H1 (cell line): ENCODE data around the gene SLC2A2. TPM values are rescaled to one million over a fixed set of nuclear protein-coding genes. Genes with fewer than 3 reads are reported as not detected.

Experiments used
- CTCF ChIA-PET: fragments of 300-600 bp; sonication (Branson Sonifier 250); formaldehyde crosslinking; loops from one replicate; lab custom pipeline; 2021; ENCODE audit not compliant: partially characterized antibody; lab: Charles Lee
- POLR2A ChIA-PET: fragments of 300-600 bp; sonication (Branson Sonifier 250); formaldehyde crosslinking; loops from one replicate; lab custom pipeline; 2021; ENCODE audit warnings: inconsistent platforms; ENCODE audit not compliant: partially characterized antibody; lab: Charles Lee
- DNase-seq, 2 experiments: peaks; one replicate each; pipeline versions ENCODE4 v3.0.0 to v3.0.0-alpha.2; 2010 to 2022; ENCODE audit warnings: low spot score in 2 of 2, low read depth in 1 of 2, mixed read lengths in 1 of 2
- FAIRE-seq: peaks from 2 replicates; lab custom pipeline; 2011; peaks lifted over from hg19 to GRCh38; lab: Jason Lieb, UNC
- H2AFZ ChIP-seq: 2 replicates; pipeline ENCODE4 v1.8.1; 2012; ENCODE audit warnings: low read length, inconsistent platforms
- H2AK5ac ChIP-seq: 2 replicates; pipeline ENCODE4 v1.6.1; 2013; ENCODE audit warnings: low read depth, low read length
- H2BK120ac ChIP-seq: replicated peaks from 2 replicates; pipeline ENCODE3; 2013; ENCODE audit warnings: low read depth, low read length, inconsistent platforms
- H2BK12ac ChIP-seq: 2 replicates; pipeline ENCODE4 v1.6.1; 2013; ENCODE audit warnings: low read depth, low read length
- H2BK15ac ChIP-seq: 2 replicates; pipeline ENCODE4 v1.6.1; 2013; ENCODE audit warnings: low read length
- H2BK20ac ChIP-seq: 2 replicates; pipeline ENCODE4 v1.6.1; 2013; ENCODE audit warnings: low read length
- H2BK5ac ChIP-seq: 2 replicates; pipeline ENCODE4 v1.6.1; 2013; ENCODE audit warnings: low read depth, low read length
- H3K14ac ChIP-seq: 2 replicates; pipeline ENCODE4 v1.6.1; 2013; ENCODE audit warnings: inconsistent platforms; ENCODE audit not compliant: insufficient read length
- H3K18ac ChIP-seq: 2 replicates; pipeline ENCODE4 v1.6.1; 2013; ENCODE audit warnings: low read length; ENCODE audit errors: extremely low read depth
- H3K23ac ChIP-seq: 2 replicates; pipeline ENCODE4 v1.6.1; 2013; ENCODE audit warnings: inconsistent platforms; ENCODE audit not compliant: insufficient read length
- H3K23me2 ChIP-seq: 2 replicates; pipeline ENCODE4 v1.6.1; 2013; ENCODE audit warnings: low read depth, low read length
- H3K27ac ChIP-seq: 2 replicates; pipeline ENCODE4 v1.6.1; 2011; ENCODE audit warnings: low read depth, low read length, inconsistent platforms
- H3K27me3 ChIP-seq, 4 experiments: replicated peaks in 1 of 4; 1 replicate in 1 of 4; 2 replicates in 3 of 4; pipeline versions ENCODE4 v1.6.1 to v1.8.1; 2011 to 2013; ENCODE audit warnings: low read length in 3 of 4, mild to moderate bottlenecking in 3 of 4, inconsistent platforms in 2 of 4, mixed read lengths in 2 of 4, moderate library complexity in 1 of 4; ENCODE audit not compliant: control insufficient read depth in 3 of 4, insufficient read depth in 3 of 4; ENCODE audit errors: extremely low read depth in 1 of 4
- H3K36me3 ChIP-seq, 4 experiments: 2 replicates each; pipeline versions ENCODE4 v1.6.1 to v1.8.1; 2011 to 2013; ENCODE audit warnings: mild to moderate bottlenecking in 4 of 4, low read length in 3 of 4, moderate library complexity in 2 of 4, control low read depth in 1 of 4, inconsistent platforms in 1 of 4; ENCODE audit not compliant: insufficient read depth in 4 of 4, control insufficient read depth in 2 of 4
- H3K4ac ChIP-seq: replicated peaks from 2 replicates; pipeline ENCODE3; 2013; ENCODE audit warnings: low read length, low read depth, mixed read lengths, inconsistent platforms; ENCODE audit not compliant: insufficient read length
- H3K4me1 ChIP-seq, 4 experiments: replicated peaks in 1 of 4; 1 replicate in 1 of 4; 2 replicates in 3 of 4; pipeline versions ENCODE4 v1.6.1 to v1.8.1; 2011 to 2013; ENCODE audit warnings: low read length in 3 of 4, inconsistent platforms in 2 of 4, mixed read lengths in 1 of 4; ENCODE audit not compliant: insufficient read depth in 4 of 4, control insufficient read depth in 3 of 4
- H3K4me2 ChIP-seq, 2 experiments: 2 replicates each; pipeline versions ENCODE4 v1.6.1 to v1.8.1; 2011 to 2013; ENCODE audit warnings: low read depth in 2 of 2, low read length in 2 of 2, control low read depth in 1 of 2, inconsistent platforms in 1 of 2, mild to moderate bottlenecking in 1 of 2; ENCODE audit not compliant: insufficient read depth in 1 of 2
- H3K4me3 ChIP-seq, 4 experiments: fragments of 200-600, 300-600 bp in 1 of 4; sonication (generic), shearing (Covaris generic), sonication (Bioruptor Twin) in 1 of 4; 2 replicates each; pipeline versions ENCODE4 v1.5.1 to v1.8.1; 2011 to 2016; ENCODE audit warnings: low read length in 4 of 4, low read depth in 3 of 4, control low read depth in 2 of 4, inconsistent platforms in 2 of 4, mild to moderate bottlenecking in 2 of 4, mixed read lengths in 1 of 4, moderate library complexity in 1 of 4; ENCODE audit not compliant: insufficient read depth in 2 of 4; ENCODE audit errors: extremely low read depth in 1 of 4
- H3K56ac ChIP-seq: replicated peaks from 2 replicates; pipeline ENCODE3; 2013; ENCODE audit warnings: low read depth, mild to moderate bottlenecking, mixed read lengths, low read length, inconsistent platforms; ENCODE audit not compliant: insufficient read length
- H3K79me1 ChIP-seq: 2 replicates; pipeline ENCODE4 v1.6.1; 2013; ENCODE audit warnings: low read depth, low read length, control low read depth
- H3K79me2 ChIP-seq, 2 experiments: 2 replicates each; pipeline versions ENCODE4 v1.6.1 to v1.8.1; 2012 to 2013; ENCODE audit warnings: low read length in 2 of 2, mild to moderate bottlenecking in 2 of 2, inconsistent platforms in 1 of 2; ENCODE audit not compliant: insufficient read depth in 2 of 2, control insufficient read depth in 1 of 2
- H3K9ac ChIP-seq, 4 experiments: replicated peaks in 1 of 4; 1 replicate in 1 of 4; 2 replicates in 3 of 4; pipeline versions ENCODE4 v1.6.1 to v1.8.1; 2011 to 2013; ENCODE audit warnings: low read depth in 3 of 4, low read length in 3 of 4, control low read depth in 2 of 4, mild to moderate bottlenecking in 2 of 4, moderate library complexity in 2 of 4, inconsistent platforms in 1 of 4; ENCODE audit errors: extremely low read depth in 1 of 4
- H3K9me3 ChIP-seq, 2 experiments: 2 replicates each; pipeline versions ENCODE4 v1.6.1 to v1.8.1; 2012 to 2013; ENCODE audit warnings: mild to moderate bottlenecking in 2 of 2, moderate library complexity in 2 of 2, control low read depth in 1 of 2, inconsistent platforms in 1 of 2, low read depth in 1 of 2, low read length in 1 of 2, mixed read lengths in 1 of 2; ENCODE audit not compliant: insufficient read depth in 2 of 2
- H4K20me1 ChIP-seq, 2 experiments: replicated peaks in 1 of 2; 2 replicates each; pipeline versions ENCODE3 to v1.8.1; 2011 to 2013; ENCODE audit warnings: inconsistent platforms in 2 of 2, low read length in 2 of 2, mild to moderate bottlenecking in 1 of 2; ENCODE audit not compliant: insufficient read depth in 2 of 2, control insufficient read depth in 1 of 2
- H4K5ac ChIP-seq: 2 replicates; pipeline ENCODE4 v1.6.1; 2013; ENCODE audit warnings: low read length, low read depth, mixed read lengths, inconsistent platforms; ENCODE audit not compliant: insufficient read length
- H4K8ac ChIP-seq: 2 replicates; pipeline ENCODE4 v1.8.0; 2013; ENCODE audit warnings: mild to moderate bottlenecking, moderate library complexity, low read length, inconsistent platforms; ENCODE audit not compliant: insufficient read depth; ENCODE audit errors: extremely low read depth
- H4K91ac ChIP-seq: replicated peaks from 2 replicates; pipeline ENCODE3; 2013; ENCODE audit warnings: low read length, mixed read lengths, inconsistent platforms; ENCODE audit not compliant: insufficient read length
- ATF2 ChIP-seq: IDR thresholded peaks from 2 replicates; pipeline ENCODE4 v1.6.1; 2012; ENCODE audit warnings: low read length, inconsistent platforms
- CBX8 ChIP-seq: fragments of 300-800, 300-1000 bp; sonication (generic); IDR thresholded peaks from 2 replicates; pipeline ENCODE4 v1.7.1; 2016; ENCODE audit warnings: low read depth, low read length, borderline replicate concordance
- KDM4A ChIP-seq: IDR thresholded peaks from one replicate; pipeline ENCODE4 v1.7.1; 2012; ENCODE audit warnings: low read depth, mild to moderate bottlenecking, moderate library complexity, low read length, inconsistent platforms; ENCODE audit not compliant: severe bottlenecking
- WGBS, 2 experiments: shearing (Covaris generic) in 1 of 2; methylation state at CpG; one replicate each; pipeline versions ENCODE4 v1.1.6 to v1.1.7; 2013 to 2015; ENCODE audit warnings: low lambda C conversion rate in 2 of 2, mixed read lengths in 2 of 2, inconsistent platforms in 1 of 2, low coverage in 1 of 2, missing lambda C conversion rate in 1 of 2; ENCODE audit not compliant: insufficient replicate concordance in 2 of 2, insufficient coverage in 1 of 2, insufficient read length in 1 of 2; ENCODE audit errors: extremely low coverage in 1 of 2, missing lambda C conversion rate in 1 of 2; 5-methylcytosine and 5-hydroxymethylcytosine counted together
- polyA plus RNA-seq, 7 experiments: library from polyadenylated mRNA; depleted of rRNA in 3 of 7; stranded (reverse) in 5 of 7; unstranded in 2 of 7; fragments of >200 nt in 5 of 7; fragments of 200-250 nt in 2 of 7; gene quantifications; 1 replicate in 5 of 7; 2 replicates in 1 of 7; 4 replicates in 1 of 7; pipeline versions ENCODE4 v1.2.1 to v1.2.3, GENCODE V29; 2011 to 2013; ENCODE audit warnings: missing spikeins in 2 of 7, mixed read lengths in 2 of 7
- total RNA-seq: library from RNA; stranded (reverse); fragmentation: NEBNext Ultra II Directional; extraction: Animal tissue kit (Norgen Biotek cat#: 25700); gene quantifications from 2 replicates; pipeline ENCODE4 v1.2.1, GENCODE V29; 2021

Gene SLC2A2
- total and polyA plus RNA-seq, 2 of the 8 experiments (the other 6 are each of a cell fraction or from before 2014, with no cell fraction given) = not detected

- Histone ChIP-seq H3K56ac (no peak overlapping the region), H3K23me2 (no peaks in the 10 kb centered on the region), H4K5ac (no peak overlapping the region), H2BK15ac (no peak overlapping the region), H3K9ac (no peak overlapping the region), H3K4me2 (no peak overlapping the region), H3K18ac (no peak overlapping the region), H3K27ac (no peak overlapping the region), H3K27me3 (no peaks in the 10 kb centered on the region), H3K79me2 (no peaks in the 10 kb centered on the region), H2BK12ac (no peak overlapping the region), H2AK5ac (no peak overlapping the region), H3K36me3 (no peaks in the 10 kb centered on the region), H4K8ac (no peak overlapping the region; the same call in 1 of the 2 replicates), H3K9me3 (no peaks in the 10 kb centered on the region), H4K20me1 (no peaks in the 10 kb centered on the region), H2BK20ac (no peak overlapping the region), H2BK5ac (no peak overlapping the region), H2AFZ (0 out of 2 replicates have a peak overlapping the region, but pooled peaks have one; percentile 12), H3K14ac (no peak overlapping the region), H3K79me1 (no peaks in the 10 kb centered on the region), H3K23ac (no peak overlapping the region), H3K4me1 (peaks cover 0 to 4% (median 0%) of the 10 kb centered on the region in 4 experiments; a peak in 1 of 7 replicates), H2BK120ac (no peak overlapping the region), H4K91ac (no peak overlapping the region), H3K4me3 (no peak overlapping the region), H3K4ac (no peak overlapping the region)
- POLR2A ChIA-PET = no interaction called here
- no peak for TF ChIP-seq ATF2
- TF ChIP-seq CBX8 = no peak
- TF ChIP-seq KDM4A = no peak
- 87% methylated on average over 13 of the region's 13 CpGs; no CpG with 5 or more reads in 1 of the 2 experiments for WGBS, 2 experiments
- CTCF ChIA-PET = interaction anchor here (0.6 to 1.2 kb wide), 5 partner anchors 8 to 1081 kb away, joined by 3 to 6 read pairs (median 3); no protein-coding TSS in a partner anchor
- FAIRE-seq (no peak), DNase-seq (no peak)
Observed at GRCh38 chr3:170953229-170953628, 73.3 kb downstream of the SLC2A2 start.
